ENCODE measurements around the gene STPG1.

STPG1 gene

GRCh38 chr1:24393892-24394291 is 19.7 kb downstream of the STPG1 start:
- Histone ChIP-seq H2BK12ac (ENCODE audit: low read length) (no peak overlapping the region), H2AK5ac (ENCODE audit: low read length) (no peak overlapping the region), H4K91ac (ENCODE audit: low read depth, low read length) (no peak overlapping the region), H4K12ac (ENCODE audit: low read depth, low read length) (no peak overlapping the region), H2AFZ (ENCODE audit: insufficient read depth, low read length, poor library complexity) (peak overlapping the region; percentile 17), H3K27ac (ENCODE audit: low read depth, low read length) (no peak overlapping the region), H3K36me3 (ENCODE audit: control insufficient read depth in 1 of 2, insufficient read depth in 2 of 2, low read length in 2 of 2) (peaks cover 0 to 1% of the 10 kb centered on the region in 2 experiments), H3K23ac (ENCODE audit: low read length) (no peak overlapping the region), H3K9ac (ENCODE audit: low read length) (no peak overlapping the region), H2BK5ac (ENCODE audit: low read depth, low read length, poor library complexity) (no peak overlapping the region), H2BK120ac (ENCODE audit: insufficient read depth, low read length, poor library complexity) (no peak overlapping the region), H3K79me2 (ENCODE audit: control insufficient read depth, insufficient read depth, low read length, poor library complexity) (no peaks in the 10 kb centered on the region), H3K27me3 (ENCODE audit: insufficient read depth, low read length) (no peaks in the 10 kb centered on the region), H3K4me1 (ENCODE audit: control insufficient read depth in 1 of 2, insufficient read depth in 2 of 2, low read length in 2 of 2) (no peaks in the 10 kb centered on the region), H3K18ac (ENCODE audit: low read length) (no peak overlapping the region), H3K4me2 (ENCODE audit: low read length) (no peak overlapping the region), H3K14ac (ENCODE audit: low read length) (no peak overlapping the region), H3K4me3 (ENCODE audit: low read depth, low read length) (no peak overlapping the region), H3K9me3 (ENCODE audit: insufficient read depth, low read depth, low read length) (no peaks in the 10 kb centered on the region), H4K8ac (ENCODE audit: low read depth, low read length) (no peak overlapping the region), H3K4ac (ENCODE audit: low read depth, low read length) (no peak overlapping the region), H3K79me1 (ENCODE audit: low read length) (no peaks in the 10 kb centered on the region)
- no CpG with 5 or more reads among the region's 6 CpGs for WGBS (ENCODE audit: extremely low coverage, insufficient coverage, insufficient read length)
- DNase-seq = no peak

GRCh38 chr1:24392982-24393650 is 20.5 kb downstream of the STPG1 start:
- H3K4me1 ChIP-seq (ENCODE audit: control insufficient read depth in 1 of 2, insufficient read depth in 2 of 2, low read length in 2 of 2) = no peaks in the 10 kb centered on the region
- no peaks in the 10 kb centered on the region for H3K9me3 ChIP-seq (ENCODE audit: insufficient read depth, low read depth, low read length)
- no peak overlapping the region for H3K9ac ChIP-seq (ENCODE audit: low read length)
- no peak overlapping the region for H3K4me3 ChIP-seq (ENCODE audit: low read depth, low read length)
- H3K79me1 ChIP-seq (ENCODE audit: low read length) = no peaks in the 10 kb centered on the region
- H3K27me3 ChIP-seq (ENCODE audit: insufficient read depth, low read length) = no peaks in the 10 kb centered on the region
- no CpG with 5 or more reads among the region's 4 CpGs for WGBS (ENCODE audit: extremely low coverage, insufficient coverage, insufficient read length)
- no peak overlapping the region for H2BK5ac ChIP-seq (ENCODE audit: low read depth, low read length, poor library complexity)
- no peak overlapping the region for H3K18ac ChIP-seq (ENCODE audit: low read length)
- no peak overlapping the region for H3K27ac ChIP-seq (ENCODE audit: low read depth, low read length)
- H4K12ac ChIP-seq (ENCODE audit: low read depth, low read length) = no peak overlapping the region
- peak overlapping the region; percentile 62 for H2AK5ac ChIP-seq (ENCODE audit: low read length)
- H3K79me2 ChIP-seq (ENCODE audit: control insufficient read depth, insufficient read depth, low read length, poor library complexity) = no peaks in the 10 kb centered on the region
- H3K4ac ChIP-seq (ENCODE audit: low read depth, low read length) = no peak overlapping the region
- no peak for DNase-seq
- H4K8ac ChIP-seq (ENCODE audit: low read depth, low read length) = no peak overlapping the region
- H3K4me2 ChIP-seq (ENCODE audit: low read length) = no peak overlapping the region
- H3K14ac ChIP-seq (ENCODE audit: low read length) = no peak overlapping the region
- H4K91ac ChIP-seq (ENCODE audit: low read depth, low read length) = no peak overlapping the region
- no peak overlapping the region for H2BK12ac ChIP-seq (ENCODE audit: low read length)
- H3K23ac ChIP-seq (ENCODE audit: low read length) = no peak overlapping the region
- H2BK120ac ChIP-seq (ENCODE audit: insufficient read depth, low read length, poor library complexity) = no peak overlapping the region
- H2AFZ ChIP-seq (ENCODE audit: insufficient read depth, low read length, poor library complexity) = no peak overlapping the region
- H3K36me3 ChIP-seq (ENCODE audit: control insufficient read depth in 1 of 2, insufficient read depth in 2 of 2, low read length in 2 of 2) = peaks cover 1 to 4% of the 10 kb centered on the region in 2 experiments

- Histone ChIP-seq H3K27me3 (ENCODE audit: insufficient read depth, low read length) (no peaks in the 10 kb centered on the region), H2AFZ (ENCODE audit: insufficient read depth, low read length, poor library complexity) (no peak overlapping the region), H3K4me2 (ENCODE audit: low read length) (no peak overlapping the region), H2BK5ac (ENCODE audit: low read depth, low read length, poor library complexity) (peak overlapping the region; percentile 23), H3K23ac (ENCODE audit: low read length) (no peak overlapping the region), H4K12ac (ENCODE audit: low read depth, low read length) (no peak overlapping the region), H3K4me1 (ENCODE audit: control insufficient read depth in 1 of 2, insufficient read depth in 2 of 2, low read length in 2 of 2) (no peaks in the 10 kb centered on the region), H3K79me2 (ENCODE audit: control insufficient read depth, insufficient read depth, low read length, poor library complexity) (no peaks in the 10 kb centered on the region), H2BK120ac (ENCODE audit: insufficient read depth, low read length, poor library complexity) (no peak overlapping the region), H2AK5ac (ENCODE audit: low read length) (no peak overlapping the region), H3K14ac (ENCODE audit: low read length) (no peak overlapping the region), H3K9me3 (ENCODE audit: insufficient read depth, low read depth, low read length) (no peaks in the 10 kb centered on the region), H4K8ac (ENCODE audit: low read depth, low read length) (no peak overlapping the region), H3K36me3 (ENCODE audit: control insufficient read depth in 1 of 2, insufficient read depth in 2 of 2, low read length in 2 of 2) (peaks cover 1 to 4% of the 10 kb centered on the region in 2 experiments), H4K91ac (ENCODE audit: low read depth, low read length) (no peak overlapping the region), H3K4me3 (ENCODE audit: low read depth, low read length) (no peak overlapping the region), H3K18ac (ENCODE audit: low read length) (no peak overlapping the region), H3K9ac (ENCODE audit: low read length) (no peak overlapping the region), H3K4ac (ENCODE audit: low read depth, low read length) (no peak overlapping the region), H3K27ac (ENCODE audit: low read depth, low read length) (no peak overlapping the region), H2BK12ac (ENCODE audit: low read length) (no peak overlapping the region), H3K79me1 (ENCODE audit: low read length) (no peaks in the 10 kb centered on the region)
- no peak for DNase-seq
- no CpG with 5 or more reads among the region's 4 CpGs for WGBS (ENCODE audit: extremely low coverage, insufficient coverage, insufficient read length)
Measured at GRCh38 chr1:24392604-24392946, 21.0 kb downstream of the STPG1 start.

- H3K79me1 ChIP-seq (ENCODE audit: low read length) = no peaks in the 10 kb centered on the region
- peaks cover 1 to 4% of the 10 kb centered on the region in 2 experiments for H3K36me3 ChIP-seq (ENCODE audit: control insufficient read depth in 1 of 2, insufficient read depth in 2 of 2, low read length in 2 of 2)
- H3K18ac ChIP-seq (ENCODE audit: low read length) = no peak overlapping the region
- no peak overlapping the region for H3K4me2 ChIP-seq (ENCODE audit: low read length)
- H2BK12ac ChIP-seq (ENCODE audit: low read length) = no peak overlapping the region
- no peak overlapping the region for H3K9ac ChIP-seq (ENCODE audit: low read length)
- no peak overlapping the region for H3K4me3 ChIP-seq (ENCODE audit: low read depth, low read length)
- no peak overlapping the region for H2AFZ ChIP-seq (ENCODE audit: insufficient read depth, low read length, poor library complexity)
- DNase-seq = peak in 1 of 2 donors; percentile 75
- H3K23ac ChIP-seq (ENCODE audit: low read length) = no peak overlapping the region
- H3K79me2 ChIP-seq (ENCODE audit: control insufficient read depth, insufficient read depth, low read length, poor library complexity) = no peaks in the 10 kb centered on the region
- H3K4me1 ChIP-seq (ENCODE audit: control insufficient read depth in 1 of 2, insufficient read depth in 2 of 2, low read length in 2 of 2) = no peaks in the 10 kb centered on the region
- no peak overlapping the region for H3K4ac ChIP-seq (ENCODE audit: low read depth, low read length)
- H4K8ac ChIP-seq (ENCODE audit: low read depth, low read length) = no peak overlapping the region
- no peak overlapping the region for H2AK5ac ChIP-seq (ENCODE audit: low read length)
- no peak overlapping the region for H3K27ac ChIP-seq (ENCODE audit: low read depth, low read length)
- no peak overlapping the region for H4K91ac ChIP-seq (ENCODE audit: low read depth, low read length)
- WGBS (ENCODE audit: extremely low coverage, insufficient coverage, insufficient read length) = no CpG with 5 or more reads among the region's 11 CpGs
- H3K9me3 ChIP-seq (ENCODE audit: insufficient read depth, low read depth, low read length) = no peaks in the 10 kb centered on the region
- no peak overlapping the region for H2BK5ac ChIP-seq (ENCODE audit: low read depth, low read length, poor library complexity)
- H4K12ac ChIP-seq (ENCODE audit: low read depth, low read length) = no peak overlapping the region
- H3K14ac ChIP-seq (ENCODE audit: low read length) = no peak overlapping the region
- H3K27me3 ChIP-seq (ENCODE audit: insufficient read depth, low read length) = no peaks in the 10 kb centered on the region
- no peak overlapping the region for H2BK120ac ChIP-seq (ENCODE audit: insufficient read depth, low read length, poor library complexity)
Measured at GRCh38 chr1:24391882-24392603, 21.5 kb downstream of the STPG1 start.
